Activated CD4-positive, alpha-beta T cell treated with anti-CD3 and anti-CD28 coated beads, Interleukin-2, Interleukin-6, amounts not matched to agents 100 ng/mL and 50 ng/mL, durations not matched to agents 16 hours and 8 hours (primary cell): ENCODE measurements around the gene KRT86.

Source experiments
- DNase-seq: peaks from one replicate; pipeline ENCODE4 v3.0.0-alpha.2; 2020

The KRT86 gene

GRCh38 chr12:52274521-52275120 is at the start of gene KRT86:
Gene KRT86, plus strand, starts transcription at chr12:52274645. Its CDS starts 27,272 bp downstream, at chr12:52301917.
- DNase-seq: no peak

- DNase-seq: no peak
These were observed 48.7 kb upstream of the KRT86 start for GRCh38 chr12:52225752-52226151.

- no peak for DNase-seq
These were observed 48.0 kb upstream of the KRT86 start for GRCh38 chr12:52226446-52226845.

GRCh38 chr12:52227606-52228166 is 46.8 kb upstream of the KRT86 start:
- no peak for DNase-seq

GRCh38 chr12:52228366-52228765 is 46.1 kb upstream of the KRT86 start:
- DNase-seq: no peak

- DNase-seq: no peak
These were observed 45.5 kb upstream of the KRT86 start for GRCh38 chr12:52228931-52229330.

GRCh38 chr12:52229836-52230343 is 44.6 kb upstream of the KRT86 start:
- no peak for DNase-seq

GRCh38 chr12:52230364-52231281 is 43.8 kb upstream of the KRT86 start:
- DNase-seq: no peak

- DNase-seq: no peak
These were observed 42.9 kb upstream of the KRT86 start for GRCh38 chr12:52231305-52232202.

GRCh38 chr12:52232203-52232673 is 42.2 kb upstream of the KRT86 start:
- DNase-seq: no peak

GRCh38 chr12:52232674-52233461 is 41.6 kb upstream of the KRT86 start, which contains the start of gene KRT7:
Gene KRT7, plus strand, starts transcription at chr12:52233243. Its CDS starts 54 bp downstream, at chr12:52233297.
- DNase-seq: no peak

- no peak for DNase-seq
These were observed 40.8 kb upstream of the KRT86 start for GRCh38 chr12:52233462-52234207.

- DNase-seq: no peak
These were observed 40.1 kb upstream of the KRT86 start for GRCh38 chr12:52234223-52234810.

- DNase-seq: no peak
These were observed 39.3 kb upstream of the KRT86 start for GRCh38 chr12:52235001-52235764.

- no peak for DNase-seq
These were observed 38.6 kb upstream of the KRT86 start for GRCh38 chr12:52235822-52236361.

- no peak for DNase-seq
These were observed 37.9 kb upstream of the KRT86 start for GRCh38 chr12:52236386-52237050.

GRCh38 chr12:52238207-52238840 is 36.1 kb upstream of the KRT86 start:
- DNase-seq: no peak
